Adrenal gland (tissue), 12 donors: Measurements from ENCODE around the gene PTH1R. TPM values are rescaled to one million over a fixed set of nuclear protein-coding genes. Genes with fewer than 3 reads are reported as not detected.

Experiments used
- DNase-seq, 7 donors: peaks; one replicate each; pipeline ENCODE4 v3.0.0-alpha.2; 2019 to 2020
- H3K27ac ChIP-seq, 5 donors: fragments of 200-600 bp; sonication (generic) in 4 of 5; 1 replicate in 3 of 5; 2 replicates in 2 of 5; pipeline versions ENCODE4 v1.5.1 to v1.8.0; 2016 to 2020; ENCODE audit warnings: mild to moderate bottlenecking in 1 of 5
- H3K27me3 ChIP-seq: fragments of 200-600 bp; 2 replicates; pipeline ENCODE4 v1.8.0; 2021
- H3K36me3 ChIP-seq, 2 donors: fragments of 200-600 bp; replicated peaks in 1 of 2; 1 replicate in 1 of 2; 2 replicates in 1 of 2; pipeline versions ENCODE4 v1.5.1 to v1.8.0; 2018 to 2022
- H3K4me1 ChIP-seq, 2 donors: fragments of 200-600 bp; replicated peaks in 1 of 2; 1 replicate in 1 of 2; 2 replicates in 1 of 2; pipeline versions ENCODE4 v1.5.1 to v1.8.0; 2018 to 2021
- H3K4me3 ChIP-seq, 4 donors: fragments of 200-600 bp; sonication (generic) in 3 of 4; one replicate each; pipeline ENCODE4 v1.5.1; 2016 to 2018
- H3K9me3 ChIP-seq, 3 donors: fragments of 200-600 bp; sonication (generic) in 1 of 3; replicated peaks in 1 of 3; 1 replicate in 2 of 3; 2 replicates in 1 of 3; pipeline versions ENCODE4 v1.5.1 to v1.8.0; 2016 to 2021
- CTCF ChIP-seq, 6 experiments: fragments of 450-650 bp in 4 of 6; fragments of 200-600 bp in 2 of 6; sonication (generic) in 1 of 6; IDR thresholded peaks; 1 replicate in 5 of 6; 2 replicates in 1 of 6; pipeline versions ENCODE4 v1.5.1 to v1.8.0; 2016 to 2021; ENCODE audit warnings: antibody characterized with exemption in 6 of 6, mild to moderate bottlenecking in 2 of 6, moderate library complexity in 1 of 6
- POLR2A ChIP-seq, 2 donors: fragments of 450-650 bp; IDR thresholded peaks; one replicate each; pipeline ENCODE4 v1.6.1; 2017; ENCODE audit warnings: antibody characterized with exemption in 2 of 2, mild to moderate bottlenecking in 2 of 2, moderate library complexity in 1 of 2
- WGBS, 4 donors: extraction: QIAGEN DNeasy Blood & Tissue Kit in 2 of 4; methylation state at CpG; one replicate each; pipeline versions ENCODE4 v1.1.5 to v1.1.7; 2013 to 2017; 5-methylcytosine and 5-hydroxymethylcytosine counted together
- intact Hi-C, 2 donors: fragments of 100-400 bp; cut with DNase I; formaldehyde crosslinking; loops; one replicate each; pipeline versions ENCODE4 v1.14.1 to v1.15.0; 2022 to 2023
- polyA plus RNA-seq, 3 donors: library from polyadenylated mRNA; stranded (reverse); fragments of 200-250 nt in 2 of 3; fragments of 350-450 nt in 1 of 3; fragmentation: Illumina TruSeq in 1 of 3; extraction: RNeasy Lipid Tissue Mini Kit (QIAGEN cat#74804) in 1 of 3; gene quantifications; one replicate each; pipeline ENCODE4 v1.2.3, GENCODE V29; 2013 to 2014
- small RNA-seq, 2 donors: library from RNA; depleted of rRNA; stranded (forward); fragments of <200 nt; gene quantifications; one replicate each; pipeline ENCODE3, GENCODE V24; 2016
- total RNA-seq, 9 donors: library from RNA; depleted of rRNA in 4 of 9; stranded (reverse); fragments of >200 nt in 4 of 9; fragments of 120-200 nt in 1 of 9; fragmentation: NEBNext Ultra II Directional in 1 of 9; extraction: Animal tissue kit (Norgen Biotek cat#: 25700) in 1 of 9; gene quantifications; one replicate each; pipeline versions ENCODE4 v1.1.0 to v1.2.4, GENCODE V29; 2013 to 2023
- donor health status: healthy with polysubstance abuse.
- donor health status: Bipolar disorder and iron deficiency.
- donor health status: DM: yes; HTN: yes; CAD: no.
- donor health status: DM: no; HTN: no; CAD: no.
- donor health status: DM: no; HTN: no; CAD: no.
- donor health status: DM: yes; HTN: yes; CAD: no.

PTH1R gene
- total and polyA plus RNA-seq, 12 donors, result 10.0 to 1,399 (median 47.5) TPM

GRCh38 chr3:46950177-46950576, 72.7 kb downstream of the PTH1R start:
- Histone ChIP-seq H3K27me3 (no peaks in the 10 kb centered on the region), H3K36me3 (no peaks in the 10 kb centered on the region), H3K27ac (peak overlapping the region in 2 of 5 donors; percentile 92 to 94), H3K4me1 (peaks cover 65 to 92% of the 10 kb centered on the region in 2 donors), H3K4me3 (no peak overlapping the region), H3K9me3 (no peaks in the 10 kb centered on the region)
- TF ChIP-seq POLR2A (IDR thresholded peaks at IDR 0.05) (no peak), CTCF (IDR thresholded peaks at IDR 0.05) (no peak)
- peak in 1 of 7 donors; percentile 16 for DNase-seq
- intact Hi-C loops, result no loop called here
- WGBS, 4 donors, result 97 to 100% (median 98%) methylated on average over 1 to 2 of the region's 2 CpGs

GRCh38 chr3:46950650-46951241, 73.2 kb downstream of the PTH1R start:
- no peaks in the 10 kb centered on the region for H3K27me3 ChIP-seq
- peaks cover 65 to 92% of the 10 kb centered on the region in 2 donors for H3K4me1 ChIP-seq
- no peaks in the 10 kb centered on the region for H3K9me3 ChIP-seq
- 33 to 43% (median 39%) methylated on average over 7 of the region's 7 CpGs for WGBS, 4 donors
- intact Hi-C loops, result no loop called here
- H3K27ac ChIP-seq, result peak overlapping the region in 2 of 5 donors; percentile 8 to 94
- DNase-seq, result peak in 1 of 7 donors; percentile 48
- H3K4me3 ChIP-seq, result no peak overlapping the region
- no peaks in the 10 kb centered on the region for H3K36me3 ChIP-seq
- TF ChIP-seq POLR2A (IDR thresholded peaks at IDR 0.05) (no peak), CTCF (IDR thresholded peaks at IDR 0.05) (no peak)

GRCh38 chr3:46952813-46953212, 75.3 kb downstream of the PTH1R start:
- H3K27me3 ChIP-seq, result no peaks in the 10 kb centered on the region
- H3K9me3 ChIP-seq, result no peaks in the 10 kb centered on the region
- H3K27ac ChIP-seq, result peak overlapping the region in 1 of 5 donors; percentile 57
- no peak overlapping the region for H3K4me3 ChIP-seq
- H3K36me3 ChIP-seq, result no peaks in the 10 kb centered on the region
- WGBS, 4 donors, result 60 to 87% (median 83%) methylated on average over 2 of the region's 2 CpGs
- peaks cover 47 to 79% of the 10 kb centered on the region in 2 donors for H3K4me1 ChIP-seq
- DNase-seq, result no peak
- intact Hi-C loops, result no loop called here
- TF ChIP-seq POLR2A (IDR thresholded peaks at IDR 0.05) (no peak), CTCF (IDR thresholded peaks at IDR 0.05) (no peak)

Small RNA genes within 50 kb of the gene (small RNA-seq; reads per million reads assigned to genes)
- gene AC109583.2, result 0 reads per million in 2 donors

Other genes with a start within 250 kb of the PTH1R start
- 10 to 100 TPM in 4 of 9 donors, 1 to 10 TPM in 5; 2.6 to 15.6 (median 9.9) TPM for gene ALS2CL, start 184.0 kb upstream of the PTH1R start, total RNA-seq
- gene ALS2CL, start 184.0 kb upstream of the PTH1R start, polyA plus RNA-seq, result 10 to 100 TPM in 2 of 3 donors, 1 to 10 TPM in 1; 1.5 to 48.3 (median 36.8) TPM
- 1 to 10 TPM in 6 of 9 donors, under 1 TPM in 3; 0.30 to 2.6 (median 1.2) TPM for gene TMIE, start 176.3 kb upstream of the PTH1R start, total RNA-seq
- gene TMIE, start 176.3 kb upstream of the PTH1R start, polyA plus RNA-seq, result 10 to 100 TPM in 1 of 3 donors, 1 to 10 TPM in 2; 4.1 to 21.4 (median 5.4) TPM
- under 1 TPM in 5 of 9 donors, not detected in 4; 0.07 to 0.30 (median 0.14) TPM for gene PRSS50, start 159.9 kb upstream of the PTH1R start, total RNA-seq
- 1 to 10 TPM in 1 of 3 donors, under 1 TPM in 2; 0.20 to 1.9 (median 0.61) TPM for gene PRSS50, start 159.9 kb upstream of the PTH1R start, polyA plus RNA-seq
- 10 to 100 TPM in 2 of 9 donors, 1 to 10 TPM in 6, not detected in 1; 1.4 to 12.1 (median 4.0) TPM for gene MYL3, start 14.3 kb upstream of the PTH1R start, total RNA-seq
- gene MYL3, start 14.3 kb upstream of the PTH1R start, polyA plus RNA-seq, result 10 to 100 TPM in 1 of 3 donors, 1 to 10 TPM in 2; 1.7 to 12.7 (median 5.7) TPM
- 10 to 100 TPM; 33.2 to 77.0 (median 66.7) TPM for gene CCDC12, start 99.0 kb downstream of the PTH1R start, total RNA-seq
- 100 to 1,000 TPM in 2 of 3 donors, 10 to 100 TPM in 1; 72.0 to 145 (median 122) TPM for gene CCDC12, start 99.0 kb downstream of the PTH1R start, polyA plus RNA-seq
- gene NBEAL2, start 101.9 kb downstream of the PTH1R start, total RNA-seq, result 10 to 100 TPM in 8 of 9 donors, 1 to 10 TPM in 1; 7.3 to 47.1 (median 28.7) TPM
- gene NBEAL2, start 101.9 kb downstream of the PTH1R start, polyA plus RNA-seq, result 100 to 1,000 TPM in 1 of 3 donors, 10 to 100 TPM in 2; 20.8 to 154 (median 71.6) TPM